HepG2 (cell line): ENCODE results near the gene DPM2. TPM values are rescaled to one million over a fixed set of nuclear protein-coding genes. Genes with fewer than 3 reads are reported as not detected.

ENCODE experiments used
- ARHGAP35 ChIP-seq: sonication (generic); formaldehyde crosslinking; IDR thresholded peaks from 2 replicates; pipeline ENCODE4 v1.9.0; 2022; ENCODE audit warnings: mild to moderate bottlenecking, inconsistent platforms, moderate library complexity, missing genetic modification reagents, borderline replicate concordance
- ATF2 ChIP-seq: sonication (generic); formaldehyde crosslinking; IDR thresholded peaks from 2 replicates; pipeline ENCODE4 v1.4.0; 2020; ENCODE audit warnings: missing genetic modification reagents
- CTCF ChIP-seq: sonication (generic); formaldehyde crosslinking; IDR thresholded peaks from 2 replicates; pipeline ENCODE4 v1.5.0; 2020; ENCODE audit warnings: mild to moderate bottlenecking, missing genetic modification reagents, moderate library complexity
- HDAC6 ChIP-seq: fragments of 200-600 bp; sonication (generic); IDR thresholded peaks from 2 replicates; pipeline ENCODE4 v1.7.0; 2017; ENCODE audit warnings: mild to moderate bottlenecking, antibody characterized with exemption, low read length, low read depth
- IRF9 ChIP-seq: sonication (generic); formaldehyde crosslinking; IDR thresholded peaks from 2 replicates; pipeline ENCODE4 v1.8.0; 2022; ENCODE audit warnings: missing genetic modification reagents, mild to moderate bottlenecking, borderline replicate concordance
- JUN ChIP-seq: sonication (generic); formaldehyde crosslinking; IDR thresholded peaks from 2 replicates; pipeline ENCODE4 v1.4.0; 2020; ENCODE audit warnings: mild to moderate bottlenecking, missing genetic modification reagents
- MEIS2 ChIP-seq: sonication (generic); formaldehyde crosslinking; IDR thresholded peaks from 2 replicates; pipeline ENCODE4 v1.9.0; 2021; ENCODE audit warnings: mild to moderate bottlenecking, missing genetic modification reagents
- NCOA5 ChIP-seq: sonication (generic); formaldehyde crosslinking; IDR thresholded peaks from 2 replicates; pipeline ENCODE4 v1.4.0; 2020; ENCODE audit warnings: missing genetic modification reagents
- PLSCR1 ChIP-seq: sonication (generic); formaldehyde crosslinking; IDR thresholded peaks from 2 replicates; pipeline ENCODE4 v1.5.0; 2020; ENCODE audit warnings: missing genetic modification reagents, mild to moderate bottlenecking, borderline replicate concordance
- RARG ChIP-seq: sonication (generic); formaldehyde crosslinking; IDR thresholded peaks from 2 replicates; pipeline ENCODE4 v1.4.0; 2020; ENCODE audit warnings: low read depth, mild to moderate bottlenecking, missing genetic modification reagents
- SMARCE1 ChIP-seq: fragments of 450-650 bp; IDR thresholded peaks from 2 replicates; pipeline ENCODE4 v1.6.1; 2017; ENCODE audit warnings: borderline replicate concordance
- SRSF9 ChIP-seq: fragments of 200-400 bp; formaldehyde crosslinking; IDR thresholded peaks from 2 replicates; pipeline ENCODE4 v1.6.1; 2018; ENCODE audit warnings: borderline replicate concordance, mild to moderate bottlenecking, low read depth, low read length; ENCODE audit not compliant: insufficient read depth, poor library complexity, severe bottlenecking
- TBL1XR1 ChIP-seq: fragments of 150-350 bp; IDR thresholded peaks from 2 replicates; pipeline ENCODE4 v1.6.1; 2014; ENCODE audit warnings: borderline replicate concordance, low read length; ENCODE audit not compliant: partially characterized antibody
- ZC3H13 ChIP-seq: sonication (generic); formaldehyde crosslinking; IDR thresholded peaks from 2 replicates; pipeline ENCODE4 v1.8.1; 2023; ENCODE audit warnings: mild to moderate bottlenecking, missing genetic modification reagents, moderate library complexity
- ZNF234 ChIP-seq: sonication (generic); formaldehyde crosslinking; conservative IDR thresholded peaks from 2 replicates; pipeline ENCODE4 v1.5.1; 2020; ENCODE audit warnings: mild to moderate bottlenecking, missing genetic modification reagents
- ZNF441 ChIP-seq: sonication (generic); formaldehyde crosslinking; IDR thresholded peaks from 2 replicates; pipeline ENCODE4 v1.7.0; 2021; ENCODE audit warnings: missing genetic modification reagents, borderline replicate concordance
- ZNF556 ChIP-seq: sonication (generic); formaldehyde crosslinking; IDR thresholded peaks from 2 replicates; pipeline ENCODE4 v1.4.0; 2020; ENCODE audit warnings: mild to moderate bottlenecking, missing genetic modification reagents, borderline replicate concordance
- ZNF577 ChIP-seq: sonication (generic); formaldehyde crosslinking; IDR thresholded peaks from 2 replicates; pipeline ENCODE4 v1.4.0; 2020; ENCODE audit warnings: mild to moderate bottlenecking, low read depth, missing genetic modification reagents, borderline replicate concordance
- ZNF589 ChIP-seq: sonication (generic); formaldehyde crosslinking; conservative IDR thresholded peaks from 2 replicates; pipeline ENCODE4 v1.8.0; 2022; ENCODE audit warnings: mild to moderate bottlenecking, moderate library complexity, missing genetic modification reagents
- ZNF740 ChIP-seq: sonication (generic); formaldehyde crosslinking; IDR thresholded peaks from 2 replicates; pipeline ENCODE4 v1.4.0; 2020; ENCODE audit warnings: missing genetic modification reagents
- ZNF773 ChIP-seq: sonication (generic); formaldehyde crosslinking; IDR thresholded peaks from 2 replicates; pipeline ENCODE4 v1.4.0; 2020; ENCODE audit warnings: missing genetic modification reagents, borderline replicate concordance
- ZNF780A ChIP-seq: sonication (generic); formaldehyde crosslinking; IDR thresholded peaks from 2 replicates; pipeline ENCODE4 v1.8.0; 2022; ENCODE audit warnings: mild to moderate bottlenecking, missing genetic modification reagents, moderate library complexity
- ZNF883 ChIP-seq: sonication (generic); formaldehyde crosslinking; IDR thresholded peaks from 2 replicates; pipeline ENCODE4 v1.5.1; 2020; ENCODE audit warnings: mild to moderate bottlenecking, missing genetic modification reagents; ENCODE audit errors: not compliant biosample characterization
- polyA plus RNA-seq, 8 experiments: library from polyadenylated mRNA; depleted of rRNA in 3 of 8; stranded (reverse) in 7 of 8; unstranded in 1 of 8; fragments of >200 nt; fragmentation: Illumina TruSeq in 4 of 8; extraction: Trizol in 4 of 8; gene quantifications; 2 replicates each; pipeline versions ENCODE4 v1.2.1 to v1.2.3, GENCODE V29; 2011 to 2016; ENCODE audit warnings: low read depth in 4 of 8, missing spikeins in 1 of 8, mixed read lengths in 1 of 8; ENCODE audit not compliant: insufficient read depth in 1 of 8
- total RNA-seq, 5 experiments: library from RNA; depleted of rRNA; stranded (reverse); fragments of >200 nt; fragmentation: Illumina TruSeq; extraction: Trizol; gene quantifications; 2 replicates each; pipeline ENCODE4 v1.2.3, GENCODE V29; 2016; ENCODE audit warnings: low read depth in 1 of 5

The DPM2 gene
- total and polyA plus RNA-seq, 2 of the 13 experiments (the other 11 are each of a cell fraction or from before 2014, with no cell fraction given), result 24.8 to 35.3 TPM

- TF ChIP-seq IRF9 (0 out of 2 replicates have a peak, but pooled peaks have one; percentile 74), TBL1XR1 (peak; percentile 88), ZNF740 (CRISPR knock-in tag) (peak; percentile 86; the same call in 1 of the 2 replicates), PLSCR1 (CRISPR knock-in tag) (no peak), MEIS2 (CRISPR knock-in tag) (peak; percentile 93), ZNF234 (CRISPR knock-in tag) (no peak), ZNF577 (CRISPR knock-in tag) (no peak), HDAC6 (no peak), ZC3H13 (CRISPR knock-in tag) (no peak), ZNF883 (peak; percentile 37), ZNF780A (no peak), CTCF (peak; percentile 24; the same call in 1 of the 2 replicates), ZNF556 (CRISPR knock-in tag) (peak; percentile 58; the same call in 1 of the 2 replicates), SRSF9 (no peak), ZNF441 (CRISPR knock-in tag) (0 out of 2 replicates have a peak, but pooled peaks have one; percentile 20), SMARCE1 (no peak), JUN (CRISPR knock-in tag) (0 out of 2 replicates have a peak, but pooled peaks have one; percentile 36), ZNF589 (CRISPR knock-in tag) (no peak), ARHGAP35 (CRISPR knock-in tag) (no peak), ZNF773 (no peak), NCOA5 (0 out of 2 replicates have a peak, but pooled peaks have one; percentile 66), ATF2 (CRISPR knock-in tag) (0 out of 2 replicates have a peak, but pooled peaks have one; percentile 30), RARG (CRISPR knock-in tag) (no peak)
Measured at GRCh38 chr9:127903557-127904475, 33.8 kb downstream of the DPM2 start (continued).
